Stimulated activated CD4-positive, alpha-beta T cell treated with anti-CD3 and anti-CD28 coated beads, Interleukin-12 subunit alpha, Interleukin-12 subunit beta, amount 100 ng/mL, for 4 hours (primary cell): ENCODE data around the gene IPMK.
"Not testable (repeated sequence)": the region's sequence is repeated elsewhere in the genome, so short reads cannot be mapped to it uniquely, and the experiment has no call there.

Source experiments
- DNase-seq: peaks from one replicate; pipeline ENCODE4 v3.0.0-alpha.2; 2020

IPMK gene

DNA sequence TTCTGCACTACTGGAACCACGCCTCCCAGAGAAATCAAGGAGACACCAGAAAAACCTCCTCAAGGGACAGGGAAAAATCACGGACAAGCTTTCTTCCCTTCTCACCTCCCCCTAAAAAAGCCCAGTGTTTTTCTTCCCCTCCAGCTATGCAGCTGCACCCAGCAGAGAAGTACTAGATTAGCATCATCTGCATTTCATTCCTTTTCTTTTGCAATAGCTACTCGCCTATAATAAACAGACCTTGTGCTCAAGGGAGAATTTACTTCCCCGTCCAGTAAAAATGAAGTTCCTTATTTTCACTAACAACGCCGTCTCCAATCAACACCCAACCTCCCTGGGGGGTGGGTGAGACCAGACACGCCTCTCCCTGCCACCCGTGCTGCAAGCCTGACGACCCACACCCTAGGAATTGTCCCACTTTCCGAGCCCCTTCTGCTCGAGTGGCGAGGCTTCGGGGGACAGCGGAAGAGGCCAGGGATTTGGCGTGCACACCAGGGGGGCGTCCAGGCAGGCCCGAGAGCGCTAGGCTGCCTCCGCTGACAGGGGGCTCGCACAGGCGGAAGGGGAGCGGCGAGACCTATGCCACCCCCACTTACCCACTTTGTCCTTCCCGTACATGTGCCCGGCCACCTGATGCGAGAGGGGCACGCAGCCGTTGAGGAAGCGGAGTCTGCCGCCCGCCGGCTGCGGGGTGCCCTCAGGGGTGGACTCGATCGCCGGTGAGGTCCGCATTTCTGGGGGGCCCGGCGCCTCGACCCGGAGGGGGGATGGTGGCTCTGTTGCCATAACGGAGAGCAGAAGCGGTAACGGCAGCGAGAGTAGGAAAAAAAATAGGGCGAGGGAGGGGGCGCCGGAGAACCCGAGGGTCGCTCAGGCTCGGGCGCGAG is 625 bp downstream of the IPMK start:
- DNase-seq = peak; percentile 10

DNA sequence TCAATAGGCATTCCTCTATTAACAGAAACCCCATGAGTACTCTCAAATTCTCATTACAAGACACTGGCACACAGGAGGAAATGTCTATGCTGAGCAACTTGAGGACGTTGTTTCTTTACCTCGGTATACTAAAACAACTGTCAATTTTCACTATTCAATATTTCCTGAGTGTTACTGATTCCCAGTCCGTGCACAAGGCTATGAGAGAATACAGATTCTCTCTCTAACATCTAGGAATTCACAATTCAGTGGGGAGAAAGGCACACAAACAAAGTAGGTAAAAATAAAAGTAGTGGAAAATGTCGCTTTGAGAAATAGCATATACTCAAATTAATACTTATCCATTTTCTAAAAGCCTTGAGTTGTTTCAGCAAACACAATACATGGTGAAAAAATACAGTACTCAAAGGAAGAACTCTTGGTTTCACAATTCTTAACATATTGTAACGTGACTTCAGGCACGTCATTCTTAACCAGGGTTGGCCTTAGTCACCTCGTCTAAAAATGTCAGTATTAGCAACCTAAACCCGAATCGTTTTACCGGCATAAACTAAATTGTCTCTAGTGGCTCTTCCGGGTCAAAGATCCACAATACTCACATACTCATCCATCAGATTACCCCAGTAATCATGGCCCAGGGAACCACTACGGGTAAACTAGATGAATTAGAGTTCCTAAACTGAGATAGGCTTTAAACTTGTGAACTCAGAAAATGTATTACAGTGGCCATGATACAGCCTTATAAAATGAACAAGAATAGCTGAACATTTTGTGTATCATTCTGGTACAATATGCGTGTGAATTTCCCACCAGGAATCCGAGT is 1.5 kb downstream of the IPMK start:
- DNase-seq = no peak

DNA sequence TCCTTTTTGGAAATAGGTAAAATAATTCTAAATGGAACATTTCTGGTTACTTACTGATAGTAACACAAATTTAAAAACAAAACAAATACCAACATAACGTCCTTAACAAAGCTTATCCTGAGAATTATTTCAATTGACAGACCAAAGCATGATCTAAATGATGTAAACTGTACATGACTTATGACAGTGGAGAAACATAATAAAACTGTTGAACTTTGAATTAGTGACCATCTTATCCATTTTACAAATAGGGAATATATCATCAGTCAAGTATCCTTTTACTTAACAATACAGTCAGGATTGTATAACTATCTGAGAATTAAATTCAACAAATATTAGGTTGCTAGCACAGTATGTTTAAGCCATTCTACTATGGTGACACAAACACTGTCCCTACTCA is 2.4 kb downstream of the IPMK start:
- DNase-seq = no peak

DNA sequence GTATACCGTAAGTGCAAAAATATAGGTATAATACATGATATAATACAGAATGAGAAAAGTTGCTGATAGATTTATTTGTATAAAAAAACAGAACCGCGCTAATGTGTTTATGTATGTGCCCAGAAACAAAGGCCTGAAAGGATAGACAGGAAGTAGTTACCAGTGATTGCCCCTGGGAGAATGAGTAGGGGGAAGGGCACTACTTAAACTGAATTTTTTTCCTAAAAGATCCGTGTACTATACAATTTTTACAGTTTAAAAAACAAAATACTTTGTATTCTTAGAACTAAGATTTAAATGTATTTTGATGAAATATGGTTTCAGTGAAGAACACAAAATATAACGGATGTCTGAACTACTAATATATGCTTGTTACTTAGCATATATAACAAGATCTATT is 2.9 kb downstream of the IPMK start:
- DNase-seq = no peak

DNA sequence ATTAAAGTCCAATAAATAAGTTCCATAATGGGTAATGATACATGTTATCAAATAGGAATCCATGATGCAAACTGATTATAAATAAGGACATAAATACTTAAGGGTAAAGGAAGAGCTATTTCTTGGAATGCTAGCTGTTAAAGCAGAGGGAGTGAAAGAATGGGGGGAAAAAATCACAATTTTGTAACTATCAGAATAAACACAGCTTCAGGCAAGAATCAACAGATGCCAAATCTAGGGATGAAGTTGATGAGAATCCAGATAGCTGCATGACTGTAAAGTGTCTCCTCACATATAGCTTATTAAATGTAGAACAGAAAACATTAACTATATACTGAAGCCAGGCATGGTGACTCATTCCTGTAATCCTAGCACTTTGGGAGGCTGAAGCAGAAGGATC is 4.9 kb downstream of the IPMK start:
- DNase-seq = no peak

DNA sequence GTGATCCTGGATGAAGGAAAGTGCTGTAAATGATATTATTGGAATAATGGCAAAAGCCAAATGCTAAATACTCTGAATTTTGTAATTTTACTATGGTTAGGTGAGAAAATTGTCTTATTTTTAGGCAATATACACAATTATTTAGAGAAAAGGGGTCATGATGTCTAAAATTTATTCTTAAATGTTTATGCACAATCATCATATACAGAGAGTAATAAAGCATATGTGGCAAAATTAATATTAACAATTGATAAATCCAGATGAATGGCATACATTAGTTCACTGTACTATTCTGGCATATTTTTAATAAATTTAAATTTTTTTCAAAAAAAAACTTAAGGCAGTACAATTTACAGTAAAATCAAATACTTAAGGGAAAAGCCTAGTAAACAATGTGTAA is 7.4 kb downstream of the IPMK start:
- DNase-seq = no peak

DNA sequence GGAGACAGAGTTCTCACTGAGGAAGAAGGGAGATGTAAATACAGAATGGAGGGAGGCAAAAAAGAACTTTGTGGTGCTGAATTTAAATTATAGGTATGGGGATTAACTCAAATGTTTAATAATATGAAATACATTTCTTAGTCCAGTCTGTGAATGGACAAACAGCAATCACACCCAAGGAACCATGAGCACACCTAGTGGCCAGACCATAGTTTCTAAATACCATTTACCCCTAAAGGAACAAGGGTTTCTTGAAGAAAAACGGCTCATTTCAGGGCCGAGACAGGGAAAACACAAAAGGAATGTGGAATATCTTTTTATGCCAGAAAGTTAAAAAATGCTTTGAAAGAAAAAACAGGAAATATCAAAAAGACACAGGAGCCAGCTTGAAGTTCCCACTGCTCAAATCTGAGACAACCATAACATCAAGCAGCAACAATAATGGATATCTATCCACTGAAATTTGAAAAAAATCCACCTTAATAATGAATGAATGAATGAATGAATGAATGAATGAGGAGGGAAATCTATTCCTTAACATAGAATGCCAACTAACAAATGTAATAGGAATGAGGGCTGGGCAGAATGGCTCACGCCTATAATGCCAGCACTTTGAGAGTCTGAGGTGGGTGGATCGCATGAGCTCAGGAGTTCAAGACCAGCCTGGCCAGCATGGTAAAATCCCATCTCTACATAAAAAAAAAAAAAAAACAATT is 8.6 kb downstream of the IPMK start:
- no peak for DNase-seq

DNA sequence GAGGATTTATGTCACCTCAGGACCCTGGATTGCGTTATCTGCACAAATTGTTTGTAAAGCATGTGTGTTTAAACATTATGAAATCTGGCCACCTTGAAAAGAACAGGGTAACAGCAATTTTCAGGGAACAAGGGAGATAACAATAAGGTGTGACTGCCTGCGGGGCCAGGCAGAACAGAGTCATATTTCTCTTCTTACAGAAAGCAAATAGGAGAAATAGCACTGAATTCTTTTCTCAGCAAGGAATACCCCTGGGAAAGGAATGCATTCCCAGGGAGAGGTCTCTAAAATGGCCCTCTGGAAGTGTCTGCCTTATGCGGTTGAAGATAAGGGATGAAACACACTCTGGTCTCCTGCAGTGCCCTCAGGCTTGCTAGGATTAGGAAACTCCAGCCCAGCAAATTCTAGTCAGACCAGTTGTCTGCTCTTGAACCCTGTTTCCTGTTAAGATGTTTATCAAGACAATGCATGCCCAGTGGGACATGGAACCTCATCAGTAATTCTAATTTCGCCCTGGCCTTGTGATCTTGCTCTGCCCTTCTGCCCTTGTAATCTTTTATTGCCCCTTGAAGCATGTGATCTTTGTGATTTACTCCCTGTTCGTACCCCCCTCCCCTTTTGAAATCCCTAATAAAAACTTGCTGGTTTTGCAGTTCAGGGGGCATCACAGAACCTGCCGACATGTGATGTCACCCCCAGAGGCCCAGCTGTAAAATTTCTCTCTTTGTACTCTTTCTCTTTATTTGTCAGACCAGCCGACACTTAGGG is 11.5 kb downstream of the IPMK start:
- DNase-seq = not testable (repeated sequence)

DNA sequence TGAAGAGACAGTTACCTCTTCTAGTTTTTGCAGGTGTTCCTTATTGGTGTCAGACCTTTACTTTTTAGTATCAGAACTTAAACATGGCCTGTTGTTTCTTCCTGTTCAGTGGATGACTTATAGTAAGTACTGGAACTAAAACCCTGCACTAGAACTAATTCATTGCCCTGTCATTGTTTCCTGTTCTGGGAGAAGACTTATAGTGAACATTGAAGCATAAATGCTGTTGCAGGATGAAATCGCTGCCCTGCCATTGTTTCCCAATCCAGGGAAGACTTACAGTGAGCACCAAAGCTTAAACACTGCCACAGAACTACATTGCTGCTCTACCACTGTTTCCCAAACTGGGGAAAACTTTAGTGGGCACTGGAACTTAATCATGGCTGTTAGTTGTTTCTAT is 13.1 kb downstream of the IPMK start:
- DNase-seq = no peak

DNA sequence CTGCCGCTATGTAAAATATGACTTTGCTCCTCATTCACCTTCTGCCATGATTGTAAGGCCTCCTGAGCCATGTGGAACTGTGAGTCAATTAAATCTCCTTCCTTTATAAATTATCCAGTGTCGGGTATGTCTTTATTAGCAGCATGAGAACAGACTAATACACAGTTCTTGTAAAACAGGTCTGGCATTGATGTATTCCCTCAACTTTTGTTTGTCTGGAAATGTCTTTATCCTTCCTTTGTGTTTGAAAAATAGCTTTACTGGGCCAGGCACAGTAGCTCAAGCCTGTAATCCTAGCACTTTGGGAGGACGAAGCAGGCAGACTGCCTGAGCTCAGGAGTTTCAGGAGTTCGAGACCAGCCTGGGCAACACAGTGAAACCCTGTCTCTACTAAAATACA is 14.5 kb downstream of the IPMK start:
- no peak for DNase-seq

DNA sequence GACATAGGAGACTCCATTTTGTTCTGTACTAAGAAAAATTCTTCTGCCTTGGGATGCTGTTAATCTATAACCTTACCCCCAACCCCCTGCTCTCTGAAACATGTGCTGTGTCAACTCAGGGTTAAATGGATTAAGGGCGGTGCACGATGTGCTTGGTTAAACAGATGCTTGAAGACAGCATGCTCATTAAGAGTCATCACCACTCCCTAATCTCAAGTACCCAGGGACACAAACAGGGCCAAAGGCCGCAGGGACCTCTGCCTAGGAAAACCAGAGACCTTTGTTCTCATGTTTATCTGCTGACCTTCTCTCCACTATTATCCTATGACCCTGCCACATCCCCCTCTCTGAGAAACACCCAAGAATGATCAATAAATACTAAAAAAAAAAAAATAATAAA is 23.0 kb downstream of the IPMK start:
- DNase-seq = not testable (repeated sequence)

DNA sequence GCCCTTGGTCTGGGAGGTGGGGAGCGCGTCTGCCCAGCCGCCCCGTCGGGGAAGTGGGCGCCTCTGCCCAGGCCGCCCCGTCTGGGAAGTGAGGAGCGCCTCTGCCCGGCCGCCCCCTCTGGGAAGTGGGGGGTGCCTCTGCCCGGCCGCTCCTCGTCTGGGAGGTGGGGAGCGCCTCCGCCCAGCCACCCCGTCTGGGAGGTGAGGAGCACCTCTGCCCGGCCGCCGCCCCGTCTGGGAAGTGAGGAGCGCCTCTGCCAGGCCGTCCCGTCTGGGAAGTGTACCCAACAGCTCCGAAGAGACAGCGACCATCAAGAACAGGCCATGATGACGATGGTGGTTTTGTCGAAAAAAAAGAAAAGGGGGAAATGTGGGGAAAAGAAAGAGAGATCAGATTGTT is 23.5 kb downstream of the IPMK start:
- DNase-seq = not testable (repeated sequence)

DNA sequence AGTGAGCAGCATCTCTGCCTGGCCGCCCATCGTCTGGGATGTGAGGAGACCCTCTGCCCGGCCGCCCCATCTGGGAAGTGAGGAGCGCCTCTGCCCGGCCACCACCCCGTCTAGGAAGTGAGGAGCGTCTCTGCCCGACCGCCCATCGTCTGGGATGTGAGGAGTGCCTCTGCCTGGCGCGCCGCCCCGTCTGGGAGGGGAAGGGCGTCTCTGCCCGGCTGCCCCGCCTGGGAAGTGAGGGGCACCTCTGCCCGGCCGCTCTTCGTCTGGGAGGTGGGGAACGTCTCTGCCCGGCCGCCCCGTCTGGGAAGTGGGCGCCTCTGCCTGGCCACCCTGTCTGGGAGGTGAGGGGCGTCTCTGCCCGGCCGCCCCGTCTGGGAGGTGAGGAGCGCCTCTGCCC is 23.9 kb downstream of the IPMK start:
- not testable (repeated sequence) for DNase-seq

DNA sequence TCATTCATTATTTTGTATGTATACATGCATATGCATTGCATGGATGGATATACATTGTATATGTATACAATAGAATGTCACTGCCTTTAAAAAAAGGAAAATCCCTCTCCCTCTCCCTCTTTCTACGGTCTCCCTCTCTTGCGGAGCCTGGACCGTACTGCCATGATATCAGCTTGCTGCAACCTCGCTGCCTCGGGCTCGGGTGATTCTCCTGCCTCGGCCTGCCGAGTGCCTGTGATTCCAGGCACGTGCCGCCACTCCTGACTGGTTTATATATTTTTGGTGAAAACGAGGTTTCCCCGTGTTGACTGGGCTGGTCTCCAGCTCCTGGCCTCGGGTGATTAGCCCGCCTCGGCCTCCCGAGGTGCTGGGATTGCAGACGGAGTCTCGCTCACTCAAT is 24.4 kb downstream of the IPMK start:
- no peak for DNase-seq

DNA sequence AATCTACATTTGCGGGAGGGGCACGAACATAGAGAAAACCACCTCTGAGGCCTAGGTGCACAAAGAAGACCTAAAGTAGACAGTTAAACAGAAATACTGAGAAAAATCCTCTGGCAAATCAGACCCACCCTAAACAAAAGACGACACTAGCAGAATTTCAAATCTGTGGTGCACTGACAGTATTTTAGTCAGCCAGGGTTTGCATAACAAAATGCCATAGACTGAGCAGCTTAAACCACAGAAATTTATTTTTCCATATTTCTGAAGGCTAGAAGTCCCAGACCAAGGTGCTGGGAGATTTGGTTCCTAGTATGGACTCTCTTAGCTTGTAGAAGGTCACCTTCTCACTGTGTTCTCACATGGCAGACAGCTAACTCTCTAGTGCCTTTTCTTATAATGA is 26.3 kb downstream of the IPMK start:
- no peak for DNase-seq

DNA sequence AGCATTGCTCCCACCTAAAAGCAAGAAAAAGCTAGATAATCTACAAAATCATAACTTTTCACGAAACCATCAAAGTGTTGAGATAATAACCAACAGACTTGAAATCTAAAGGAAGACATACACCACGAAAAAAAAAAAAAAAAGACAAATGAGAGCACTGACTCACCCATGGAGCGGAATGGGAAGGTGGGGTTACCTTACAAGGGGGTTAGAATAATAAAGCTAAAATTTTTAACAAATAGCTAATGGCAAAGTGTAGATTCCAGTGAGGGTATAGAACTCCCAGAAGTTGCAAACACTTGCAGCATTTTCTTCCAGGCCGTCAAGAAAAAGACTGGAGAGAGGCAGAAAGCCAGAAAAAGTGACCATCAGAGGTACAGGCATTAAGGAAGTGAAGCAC is 27.2 kb downstream of the IPMK start:
- DNase-seq = no peak

DNA sequence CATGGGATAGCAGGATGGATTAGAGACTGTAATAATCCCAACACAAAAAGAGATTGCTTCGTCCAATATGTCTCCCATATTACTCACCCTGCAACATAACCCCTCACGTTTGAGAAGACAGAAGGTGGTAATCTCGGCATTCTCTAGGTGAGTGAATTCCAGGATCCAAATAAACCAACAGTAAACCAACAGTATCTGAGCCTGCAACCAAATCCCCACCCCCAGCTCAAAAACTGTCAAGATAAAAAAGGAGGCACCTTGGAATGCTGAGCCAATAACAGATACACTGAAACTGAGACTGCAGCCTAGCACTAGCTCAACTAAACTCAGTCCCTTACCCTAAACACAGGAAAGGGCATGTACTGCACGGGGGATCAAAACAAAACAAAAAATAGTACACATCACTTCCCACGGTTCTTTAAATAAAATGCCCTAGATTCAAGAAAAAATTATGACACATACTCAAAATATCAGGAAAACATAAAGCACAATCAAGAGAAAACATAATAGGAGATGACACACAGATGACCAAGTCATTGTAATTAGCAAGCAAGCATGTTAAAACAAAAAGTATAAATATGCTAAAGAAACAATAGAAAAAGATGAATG is 28.0 kb downstream of the IPMK start:
- no peak for DNase-seq

DNA sequence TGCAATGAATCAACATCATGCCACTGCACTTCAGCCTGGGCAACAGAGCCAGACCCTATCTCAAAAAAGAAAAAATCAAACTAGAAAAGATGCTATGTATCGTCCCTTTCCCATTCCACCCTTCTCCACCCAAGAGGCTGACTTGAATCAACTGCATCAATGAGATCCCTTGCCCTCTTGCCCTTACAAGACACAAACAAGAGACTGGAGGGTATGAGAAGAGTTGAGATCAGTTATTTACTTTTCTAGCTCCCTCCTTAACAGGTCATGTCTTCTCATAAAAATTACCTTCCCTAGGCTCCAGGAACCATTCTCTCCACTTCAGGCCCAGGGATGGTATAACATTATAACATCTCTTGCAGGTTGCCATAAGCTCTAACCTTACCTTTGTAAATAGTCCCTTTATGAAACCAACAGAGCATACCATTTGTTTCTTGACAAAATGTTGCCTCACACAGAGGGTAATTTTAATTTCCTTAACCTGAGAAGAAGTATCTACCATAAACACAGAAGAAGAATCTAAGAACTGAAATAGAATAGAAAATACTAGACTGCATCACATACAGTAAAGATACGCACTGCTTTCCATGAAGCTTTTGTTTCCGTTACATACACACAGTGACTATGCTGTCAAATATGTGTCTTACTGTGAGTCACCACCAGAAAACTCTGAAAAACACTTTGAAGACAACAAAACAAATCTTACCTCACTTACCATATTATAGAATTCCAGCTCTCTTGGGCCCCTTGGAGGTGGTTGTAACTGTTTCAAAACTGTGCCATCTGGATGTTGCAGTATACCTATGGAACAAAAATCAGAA is 30.5 kb downstream of the IPMK start:
- no peak for DNase-seq

DNA sequence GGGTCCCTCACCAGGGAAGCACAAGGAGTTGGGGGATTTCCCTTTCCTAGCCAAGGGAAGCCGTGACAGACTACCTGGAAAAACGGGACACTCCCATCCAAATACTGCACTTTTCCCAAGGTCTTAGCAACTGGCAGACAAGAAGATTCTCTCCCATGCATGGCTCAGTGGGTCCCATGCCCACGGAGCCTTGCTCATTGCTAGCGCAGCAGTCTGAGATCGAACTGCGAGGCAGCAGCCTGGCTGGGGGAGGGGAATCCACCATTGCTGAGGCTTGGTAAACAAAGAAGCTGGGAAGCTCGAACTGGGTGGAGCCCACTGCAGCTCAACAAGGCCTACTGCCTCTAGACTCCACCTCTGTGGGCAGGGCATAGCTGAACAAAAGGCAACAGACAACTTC is 37.8 kb downstream of the IPMK start:
- DNase-seq = not testable (repeated sequence)

DNA sequence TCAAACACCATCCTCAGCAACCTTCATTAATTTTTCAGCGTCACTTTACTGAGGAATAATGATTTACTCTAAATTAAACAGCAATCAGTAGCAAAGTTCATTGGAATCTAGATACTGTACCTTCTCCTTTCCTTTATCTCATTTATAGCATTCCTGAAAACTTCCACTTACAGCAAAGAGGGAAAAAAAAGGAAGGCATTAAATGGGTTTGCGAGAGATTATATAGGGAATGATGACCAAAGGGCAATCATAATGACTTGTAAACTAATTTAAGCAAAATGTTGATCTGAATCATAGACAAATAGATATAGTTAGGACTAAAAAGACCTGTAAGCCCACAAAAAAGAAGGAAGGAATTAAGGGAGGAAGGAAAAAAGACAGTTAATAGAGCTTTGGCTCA is 42.0 kb downstream of the IPMK start:
- DNase-seq = no peak

DNA sequence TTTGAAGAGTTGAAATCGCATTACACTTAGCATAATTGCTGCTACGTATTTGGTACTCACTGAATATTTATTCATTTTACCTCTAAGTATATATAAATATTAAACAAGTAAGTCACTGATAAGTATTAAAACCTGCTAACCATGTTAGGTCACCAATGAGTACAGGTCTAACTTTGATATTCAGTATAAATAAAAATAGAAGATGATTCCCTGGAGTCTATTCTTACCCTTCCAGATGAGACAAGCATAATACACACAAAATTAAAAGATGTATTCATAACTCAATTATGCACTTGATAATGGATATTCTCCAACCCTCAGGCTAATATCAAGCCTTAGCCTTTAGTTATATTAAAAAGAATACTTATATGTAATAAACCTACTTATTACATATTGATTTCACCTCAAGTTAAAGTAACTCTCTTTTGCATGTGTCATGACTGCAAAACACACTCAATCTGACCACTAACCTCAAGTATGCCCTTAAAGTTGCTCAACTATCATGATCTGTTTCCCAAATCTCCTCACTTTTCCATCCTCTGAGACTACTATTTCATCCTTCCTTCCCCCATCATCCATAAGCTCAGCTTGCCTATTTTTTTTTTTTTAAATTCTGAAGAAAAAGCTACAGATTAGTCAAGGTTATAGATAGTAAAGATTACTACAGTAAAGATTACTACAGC is 46.8 kb downstream of the IPMK start:
- DNase-seq = no peak
